Hematopoietic multipotent progenitor cell treated with erythropoietin and hydrocortisone succinate and interleukin-3 and kit ligand, for 15 days (in vitro differentiated cells): ENCODE measurements around the gene ARAF.
"Not testable (repeated sequence)": the region's sequence is repeated elsewhere in the genome, so short reads cannot be mapped to it uniquely, and the experiment has no call there.

Experiments
- DNase-seq: peaks from one replicate; pipeline ENCODE4 v3.0.0-alpha.2; 2015; ENCODE audit warnings: low spot score

The ARAF gene

GRCh38 chrX:47586043-47586787 is 25.2 kb downstream of the ARAF start:
- no peak for DNase-seq

GRCh38 chrX:47587091-47587891 is 26.3 kb downstream of the ARAF start:
- no peak for DNase-seq

- no peak for DNase-seq
Measured at GRCh38 chrX:47587906-47588735, 27.1 kb downstream of the ARAF start.

GRCh38 chrX:47590984-47591383 is 30.0 kb downstream of the ARAF start:
- DNase-seq = no peak

- no peak for DNase-seq
Measured at GRCh38 chrX:47593522-47593921, 32.5 kb downstream of the ARAF start.

- no peak for DNase-seq
Measured at GRCh38 chrX:47595716-47596251, 34.8 kb downstream of the ARAF start.

GRCh38 chrX:47596256-47596655 is 35.3 kb downstream of the ARAF start:
- DNase-seq = no peak

- DNase-seq = no peak
Measured at GRCh38 chrX:47597222-47597621, 36.2 kb downstream of the ARAF start.

GRCh38 chrX:47603125-47603524 is 42.1 kb downstream of the ARAF start:
- not testable (repeated sequence) for DNase-seq

GRCh38 chrX:47605024-47605423 is 44.0 kb downstream of the ARAF start:
- no peak for DNase-seq

- DNase-seq = no peak
Measured at GRCh38 chrX:47607091-47607490, 46.1 kb downstream of the ARAF start.

GRCh38 chrX:47608130-47608810 is 47.3 kb downstream of the ARAF start:
- DNase-seq = no peak

- no peak for DNase-seq
Measured at GRCh38 chrX:47610511-47610910, 49.5 kb downstream of the ARAF start.

- no peak for DNase-seq
Measured at GRCh38 chrX:47611489-47611888, 50.5 kb downstream of the ARAF start.

GRCh38 chrX:47611926-47612325 is 50.9 kb downstream of the ARAF start:
- DNase-seq = no peak

- no peak for DNase-seq
Measured at GRCh38 chrX:47612418-47612817, 51.4 kb downstream of the ARAF start.

- DNase-seq = peak; percentile 2
Measured at GRCh38 chrX:47613082-47613481, 52.1 kb downstream of the ARAF start.

- no peak for DNase-seq
Measured at GRCh38 chrX:47614618-47615017, 53.6 kb downstream of the ARAF start.

GRCh38 chrX:47618923-47619485 is 58.0 kb downstream of the ARAF start:
- DNase-seq = no peak

- peak; percentile 71 for DNase-seq
Measured at GRCh38 chrX:47619486-47620302, 58.7 kb downstream of the ARAF start, which contains the start of gene SYN1. Gene SYN1 (minus strand): TSS chrX:47619857. CDS start chrX:47619728, 129 bp downstream.
